ENCODE data around the gene ZNF575.

DNA sequence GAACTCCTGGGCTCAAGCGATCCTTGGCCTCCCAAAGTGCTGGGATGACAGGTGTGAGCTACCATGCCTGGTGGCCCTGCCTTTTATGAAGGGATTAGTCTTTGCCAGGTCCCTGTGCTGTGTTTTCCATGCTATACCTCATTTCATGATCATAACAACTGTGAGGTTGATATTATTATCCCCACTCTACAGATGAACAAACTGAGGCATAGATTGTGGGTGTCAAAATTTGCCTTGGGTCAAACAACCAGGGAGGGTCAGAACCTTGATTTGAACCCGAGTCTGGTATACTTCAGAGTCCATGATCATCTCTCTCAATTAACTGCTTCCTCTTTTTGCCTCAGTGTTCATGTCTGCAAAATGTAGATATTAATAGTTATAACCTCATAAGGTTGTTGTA, 49.5 kb downstream of the ZNF575 start:
- TF ChIP-seq CEBPB (IDR thresholded peaks at IDR 0.05) (no peak), EP300 (IDR thresholded peaks at IDR 0.05; ENCODE audit: borderline replicate concordance) (no peak), TEAD4 (IDR thresholded peaks at IDR 0.05) (no peak), ZBTB7A (IDR thresholded peaks at IDR 0.05; ENCODE audit: low read depth) (no peak), TAF1 (IDR thresholded peaks at IDR 0.05; ENCODE audit: low read depth) (no peak)
